Posterior vena cava (tissue), 2 donors: ENCODE measurements around the gene CIB2. TPM values are rescaled to one million over a fixed set of nuclear protein-coding genes. Genes with fewer than 3 reads are reported as not detected.

Source experiments
- DNase-seq: peaks from one replicate; pipeline ENCODE4 v3.0.0-alpha.2; 2020; ENCODE audit warnings: low spot score
- intact Hi-C, 2 donors: fragments of 100-400 bp; cut with DNase I; formaldehyde crosslinking; loops; one replicate each; pipeline versions ENCODE4 v1.14.1 to v1.14.2; 2022 to 2023
- long read RNA-seq, 2 donors: library from polyadenylated mRNA; unstranded; transcript quantifications; one replicate each; pipeline ENCODE4 v2.0.0, GENCODE V29; 2020 to 2021
- total RNA-seq, 2 donors: library from RNA; stranded (reverse); fragmentation: NEBNext Ultra II Directional; extraction: Animal tissue kit (Norgen Biotek cat#: 25700); gene quantifications; one replicate each; pipeline ENCODE4 v1.2.1, GENCODE V29; 2021
- donor health status: DM: yes; HTN: yes; CAD: no.
- donor health status: DM: yes; HTN: yes; CAD: no.

CIB2 gene
- total RNA-seq: 1 to 10 TPM; 5.1 to 6.7 TPM
- long read RNA-seq, donor 1, partial matches to known transcripts: 0 of 3 reads
- long read RNA-seq, donor 1, other reads (novel, unspliced or antisense): 2 of 3 reads
- long read RNA-seq, donor 2, partial matches to known transcripts: 1 of 1 reads
- long read RNA-seq, donor 2, other reads (novel, unspliced or antisense): 0 of 1 reads

DNA sequence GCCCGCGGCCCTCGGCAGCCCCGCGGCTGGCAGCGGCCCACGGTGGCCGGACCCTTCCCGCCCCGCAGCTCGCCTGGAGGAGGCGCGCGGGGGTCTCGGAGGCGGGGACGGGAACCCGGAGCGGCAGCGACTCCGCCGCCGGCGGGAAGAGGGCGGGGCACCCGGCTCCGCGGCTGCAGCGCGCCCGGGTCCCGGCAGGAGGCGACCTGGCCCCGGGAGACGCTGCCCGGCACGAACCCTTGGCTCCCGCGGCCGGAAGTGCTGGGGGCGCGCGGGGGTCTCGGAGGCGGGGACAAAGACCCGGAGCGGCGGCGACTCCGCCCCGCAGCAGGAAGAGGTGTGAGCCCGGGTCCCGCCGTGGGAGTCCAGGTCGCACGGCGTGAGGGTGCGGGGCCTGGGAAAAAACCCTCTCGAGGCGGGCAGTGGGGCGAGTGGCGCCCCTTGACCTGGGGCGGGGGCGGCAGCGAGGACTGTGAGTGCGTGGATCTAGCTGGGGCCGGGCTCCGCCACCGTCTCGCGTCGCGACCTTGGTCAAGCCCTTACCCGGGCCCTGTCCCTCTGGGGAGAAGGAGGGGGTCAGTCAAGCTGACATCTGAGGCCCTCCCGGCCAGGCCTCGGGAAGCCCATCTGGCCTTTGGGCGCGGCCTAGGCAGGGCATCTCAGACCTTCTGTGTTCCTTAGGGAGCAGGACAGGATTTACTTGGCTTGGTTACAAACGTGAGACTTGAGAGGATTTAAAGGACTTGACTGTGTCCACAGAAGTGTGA, at the start of gene CIB2:
Gene CIB2, minus strand, starts transcription at position 151 of the 767 bp plus-strand sequence. CDS start 230 bp downstream, outside the sequence.
- intact Hi-C loops: loop anchor here (5.0 kb wide), 2 partner anchors 61 to 111 kb away; no protein-coding TSS in a partner anchor
- DNase-seq: peak; percentile 89

DNA sequence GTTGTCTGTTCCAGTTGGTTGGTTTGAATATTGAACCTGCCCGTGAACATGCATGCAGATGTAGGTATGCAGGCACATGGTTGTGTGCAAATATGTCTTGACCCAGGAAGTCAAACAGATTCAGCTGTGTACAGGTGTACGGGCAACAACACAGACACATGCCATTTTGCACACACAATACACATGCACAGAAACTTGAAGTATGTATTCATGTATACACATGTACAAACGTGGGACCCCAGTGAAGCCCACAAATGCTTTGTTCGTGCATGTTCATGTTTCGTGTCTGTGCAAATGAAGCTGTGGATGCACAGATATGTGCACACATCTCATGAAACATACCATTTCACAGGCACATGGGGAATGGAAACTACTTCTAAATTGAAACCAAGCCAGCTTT, 48.7 kb upstream of the CIB2 start:
- intact Hi-C loops: loop anchor here in 1 of 2 donors (5.0 kb wide), 1 partner anchor 62 kb away; no protein-coding TSS in a partner anchor

DNA sequence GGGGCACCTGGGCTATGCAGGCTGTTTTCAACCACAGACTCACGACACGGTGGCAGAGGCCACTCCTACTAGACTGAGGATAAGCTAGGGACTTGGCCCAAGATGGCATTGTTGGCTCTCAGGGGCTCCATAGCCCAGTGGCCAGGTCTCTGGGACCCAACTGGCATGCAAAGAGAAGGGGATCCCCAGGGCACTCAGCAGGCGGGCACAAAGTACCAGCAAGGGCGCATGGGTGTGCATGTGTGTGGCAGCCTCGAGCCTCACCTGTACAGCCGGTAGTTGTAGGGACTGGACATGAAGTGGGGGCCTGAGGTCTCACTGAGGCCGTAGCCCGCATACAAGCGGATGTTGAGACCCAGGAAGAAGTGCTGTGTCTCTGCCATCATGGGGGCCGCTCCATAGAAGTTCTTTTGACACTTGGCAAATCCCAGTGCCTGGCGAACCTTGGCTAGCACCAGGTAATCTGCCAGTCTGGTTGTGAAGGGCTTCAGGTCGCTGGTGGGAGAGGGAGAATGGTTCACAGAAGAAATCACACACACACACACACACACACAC, 48.1 kb upstream of the CIB2 start:
- intact Hi-C loops: loop anchor here in 1 of 2 donors (5.0 kb wide), 1 partner anchor 63 kb away; no protein-coding TSS in a partner anchor
- DNase-seq: no peak

More for the DNA sequence above, 48.7 kb upstream of the CIB2 start:
- DNase-seq: no peak

DNA sequence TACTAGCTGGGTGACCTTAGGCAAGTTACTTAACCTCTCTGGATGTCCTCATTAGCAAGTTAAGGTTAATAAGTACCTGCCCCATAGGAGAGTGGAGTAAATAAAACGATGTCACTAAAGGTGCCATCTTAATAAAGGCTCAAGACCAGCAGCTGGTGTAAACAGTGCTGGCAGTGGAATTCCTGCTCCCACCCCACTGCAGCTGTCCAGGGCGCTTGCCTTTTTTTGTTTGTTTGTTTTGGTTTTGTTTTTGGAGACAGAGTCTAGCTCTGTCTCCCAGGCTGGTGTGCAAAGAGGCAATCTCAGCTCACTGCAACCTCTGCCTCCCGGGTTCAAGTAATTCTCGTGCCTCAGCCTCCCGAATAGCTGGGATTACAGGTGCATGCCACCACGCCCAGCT, 46.8 kb upstream of the CIB2 start:
- intact Hi-C loops: loop anchor here in 1 of 2 donors (5.0 kb wide), 1 partner anchor 64 kb away; no protein-coding TSS in a partner anchor
- no peak for DNase-seq

DNA sequence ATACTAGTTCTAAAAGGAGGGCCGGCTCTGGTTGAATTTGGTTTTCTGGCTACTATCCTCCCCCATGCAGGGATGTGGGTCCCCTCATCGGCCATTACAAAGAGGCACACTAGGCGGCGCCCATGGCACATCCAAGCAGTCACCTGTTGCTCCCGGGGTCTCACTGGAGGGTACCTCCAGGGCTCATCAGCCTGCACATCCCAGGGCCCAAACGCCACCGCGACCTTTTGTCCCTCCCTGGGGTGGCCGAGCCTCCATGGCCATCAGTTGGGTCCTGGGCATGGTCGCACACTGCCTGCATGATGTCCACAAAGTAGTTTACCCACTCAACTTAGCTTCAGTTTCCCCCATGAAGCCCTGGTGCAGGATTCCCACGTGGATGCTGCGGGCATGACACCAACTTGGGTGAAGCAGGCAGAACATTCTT, 46.2 kb upstream of the CIB2 start:
- no peak for DNase-seq
- intact Hi-C loops: loop anchor here in 1 of 2 donors (5.0 kb wide), 1 partner anchor 65 kb away; no protein-coding TSS in a partner anchor

DNA sequence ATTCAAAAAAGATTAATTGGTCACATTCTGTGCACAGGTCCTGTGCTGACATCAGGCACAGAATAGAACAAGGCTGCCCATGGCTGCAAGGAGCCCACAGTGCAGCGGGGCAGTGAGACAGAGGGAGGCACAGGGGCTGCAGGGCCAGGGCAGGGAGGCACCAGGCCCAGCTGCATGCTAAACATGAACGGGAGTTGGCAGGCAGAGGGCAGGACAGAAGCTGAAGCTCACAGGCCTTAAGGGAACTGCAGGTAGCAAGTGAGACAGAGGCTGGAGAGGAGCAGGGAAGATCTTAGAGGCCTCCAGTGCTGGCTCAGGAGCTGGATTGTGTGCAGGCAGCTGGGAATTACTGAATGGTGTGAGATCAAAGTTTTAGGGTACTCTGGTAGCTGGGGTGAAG, 44.1 kb upstream of the CIB2 start:
- intact Hi-C loops: loop anchor here in 1 of 2 donors (5.0 kb wide), 1 partner anchor 67 kb away; no protein-coding TSS in a partner anchor

DNA sequence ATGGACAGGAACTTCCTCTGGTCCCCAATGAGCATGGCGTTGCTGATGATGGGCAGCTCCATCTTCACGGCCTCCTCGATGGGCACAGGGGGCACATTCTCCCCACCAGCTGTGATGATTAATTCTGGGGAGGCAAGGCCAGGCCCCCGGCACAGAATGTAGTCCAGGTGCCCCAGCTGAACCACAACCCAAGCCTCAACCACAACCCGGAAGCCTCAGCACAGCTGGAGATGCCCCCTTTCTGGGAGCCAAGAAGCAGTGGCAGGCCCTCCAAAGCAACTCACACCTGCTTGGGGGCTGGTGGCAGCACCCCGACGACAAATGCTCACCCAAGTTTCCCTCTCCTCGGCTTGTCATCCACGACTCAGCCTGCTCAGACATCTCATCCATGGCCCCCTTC, 43.2 kb upstream of the CIB2 start:
- intact Hi-C loops: no loop called here
- no peak for DNase-seq

More for the DNA sequence above, 44.1 kb upstream of the CIB2 start:
- no peak for DNase-seq

DNA sequence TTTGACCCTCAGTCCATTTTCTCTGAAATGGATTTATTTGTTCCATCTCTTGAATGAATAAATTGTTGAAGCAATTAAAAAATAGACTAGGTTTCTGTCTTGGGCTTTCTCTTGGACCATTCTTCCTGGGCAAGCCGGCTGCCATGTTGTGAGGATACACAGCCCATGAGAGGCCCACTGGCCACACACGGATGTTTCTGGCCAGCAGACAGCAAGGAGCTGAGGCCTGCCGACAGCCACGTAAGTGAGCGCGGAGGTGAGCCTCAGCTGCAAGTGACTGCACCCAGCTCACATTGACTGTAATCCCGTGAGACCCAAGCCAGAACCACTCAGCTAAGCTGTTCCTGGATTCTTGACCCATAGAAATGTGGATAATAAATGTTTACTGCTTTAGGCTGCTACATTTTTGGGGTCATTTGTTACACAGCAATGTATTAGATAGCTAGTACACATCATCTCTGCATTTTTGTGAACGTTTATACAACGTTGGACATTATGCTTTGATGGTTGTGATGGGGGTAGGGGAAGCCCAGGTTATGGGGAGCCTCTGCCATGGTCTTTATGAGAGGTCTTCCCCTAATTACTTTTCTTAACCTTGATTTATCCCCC, 40.7 kb upstream of the CIB2 start:
- intact Hi-C loops: no loop called here
- DNase-seq: no peak

DNA sequence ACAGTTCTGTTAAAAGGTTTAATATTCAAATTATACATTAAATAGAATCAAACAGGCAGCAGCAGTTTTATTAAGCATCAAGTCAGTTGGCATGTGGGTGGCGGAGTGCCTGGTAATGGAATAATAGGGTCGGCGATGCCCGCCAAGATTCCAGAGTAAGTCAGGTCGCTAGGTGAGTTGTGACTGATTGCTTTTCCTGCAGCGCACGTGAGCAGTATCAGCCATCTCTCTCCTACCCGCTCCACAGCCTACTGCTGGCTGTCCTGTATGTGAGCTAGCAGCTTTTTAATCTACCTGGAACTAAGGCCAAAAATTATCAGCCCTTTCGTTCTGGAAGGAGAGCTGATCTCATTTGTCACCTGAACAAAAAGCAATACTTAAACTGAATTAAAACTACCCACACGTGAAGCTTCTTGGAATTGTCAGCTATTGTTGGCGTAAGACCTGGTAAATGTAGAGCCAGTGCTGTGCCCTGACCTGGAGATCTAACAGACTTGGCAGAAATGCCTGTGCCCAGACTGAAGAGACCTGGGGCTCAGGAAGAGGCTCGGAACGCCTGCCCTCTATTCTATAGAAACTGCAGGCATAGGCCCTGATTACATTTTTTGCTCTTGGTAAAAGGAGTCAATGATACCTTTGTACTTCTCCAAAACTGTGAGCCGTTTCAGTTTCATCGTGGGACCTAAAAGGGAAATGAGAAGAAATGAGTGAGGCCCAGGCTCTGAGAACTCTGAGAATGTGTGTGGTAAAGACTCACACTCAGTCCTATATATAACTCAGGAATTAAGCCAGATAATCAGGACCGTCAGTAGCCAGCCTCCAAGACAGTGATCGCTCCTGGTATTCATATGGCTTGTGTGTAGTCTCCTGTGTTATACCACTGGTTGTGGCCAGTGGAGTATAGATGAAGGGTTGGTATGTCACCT, 39.9 kb upstream of the CIB2 start:
- intact Hi-C loops: no loop called here
- DNase-seq: peak; percentile 8

DNA sequence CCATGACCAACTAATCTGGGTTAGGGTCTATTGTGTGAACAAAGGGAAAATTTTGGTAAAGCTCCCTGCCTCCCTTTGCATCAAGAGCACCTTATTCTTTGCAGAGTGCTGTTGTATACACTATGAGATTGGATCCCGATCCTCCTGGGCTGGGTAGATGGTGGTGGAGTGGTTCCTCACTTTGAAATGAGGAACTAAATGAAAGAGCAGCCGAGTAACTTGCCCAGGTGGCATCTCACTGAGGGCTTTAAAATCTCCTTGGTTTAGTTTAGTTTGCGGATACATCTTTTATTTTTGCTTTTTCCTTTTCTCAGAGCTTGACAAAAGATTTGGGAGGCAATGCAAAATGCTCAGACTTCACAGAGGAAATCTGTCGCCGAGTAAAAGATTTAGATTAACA, 37.4 kb upstream of the CIB2 start:
- DNase-seq: no peak

DNA sequence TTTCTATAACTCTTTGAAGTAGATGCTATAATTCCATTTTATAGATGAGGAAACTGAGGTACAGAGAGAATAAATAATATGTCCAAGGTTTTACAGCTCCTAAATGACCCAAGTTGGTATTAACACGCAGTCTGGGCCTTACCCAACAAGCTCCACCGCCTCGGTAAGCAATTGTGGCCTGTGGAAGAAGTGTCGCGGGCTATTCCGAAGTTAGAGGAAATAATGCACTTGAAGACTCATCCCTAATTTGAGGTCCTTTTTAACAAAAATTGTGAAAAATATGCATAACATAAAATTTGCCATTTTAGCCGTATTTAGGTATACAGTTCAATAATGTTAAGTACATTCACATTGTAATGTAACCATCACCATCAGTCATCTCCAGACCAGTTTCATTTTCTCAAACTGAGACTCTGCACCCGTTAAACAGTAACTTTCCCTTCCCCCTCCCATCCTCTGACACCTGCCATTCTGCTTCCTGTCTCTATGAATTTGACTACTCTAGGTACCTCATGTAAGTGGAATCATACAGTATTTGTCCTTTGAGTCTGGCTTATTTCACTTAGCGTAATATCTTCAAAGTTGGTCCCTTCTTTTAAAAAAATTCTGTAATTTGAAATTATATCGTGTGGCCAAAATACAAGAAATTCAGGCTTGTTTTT, 36.1 kb upstream of the CIB2 start:
- DNase-seq: peak; percentile 19
- intact Hi-C loops: no loop called here

More for the DNA sequence above, 37.4 kb upstream of the CIB2 start:
- intact Hi-C loops: no loop called here

DNA sequence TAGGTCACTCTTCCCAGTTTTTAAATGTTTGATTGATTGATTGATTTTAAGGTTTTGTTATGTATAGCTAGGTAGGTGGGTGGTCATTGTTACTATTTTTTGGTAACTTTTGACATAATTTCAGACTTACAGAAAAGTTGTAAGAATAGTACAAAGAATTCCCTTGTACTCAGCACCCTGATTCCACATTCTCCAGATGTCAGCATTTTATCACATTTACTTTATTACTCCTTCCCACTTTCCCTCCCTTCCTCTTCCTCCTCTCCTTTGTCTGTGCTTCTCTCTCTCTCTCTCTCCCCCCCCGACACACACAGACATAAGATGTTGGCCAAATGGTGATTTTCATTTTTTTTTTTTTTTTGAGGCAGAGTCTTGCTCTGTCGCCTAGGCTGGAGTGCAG, 32.8 kb upstream of the CIB2 start:
- intact Hi-C loops: no loop called here
- no peak for DNase-seq

DNA sequence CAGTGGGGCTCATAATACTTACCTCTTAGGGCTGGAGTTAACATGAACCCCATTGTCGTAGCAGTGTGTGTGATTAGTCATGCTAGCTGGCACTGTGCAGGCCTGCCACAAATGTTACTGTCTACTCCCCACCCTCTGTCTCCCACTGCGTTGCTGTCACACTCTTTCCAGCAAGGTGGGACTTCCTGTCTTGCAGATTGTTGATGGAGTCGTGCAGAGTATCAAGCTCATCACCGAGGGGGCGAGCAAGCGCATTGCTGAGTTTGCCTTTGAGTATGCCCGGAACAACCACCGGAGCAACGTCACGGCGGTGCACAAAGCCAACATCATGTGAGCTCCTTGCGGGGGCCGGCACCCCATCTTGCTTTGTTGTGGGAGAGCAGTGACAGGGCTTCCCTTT, 30.8 kb upstream of the CIB2 start:
- no peak for DNase-seq
- intact Hi-C loops: no loop called here

DNA sequence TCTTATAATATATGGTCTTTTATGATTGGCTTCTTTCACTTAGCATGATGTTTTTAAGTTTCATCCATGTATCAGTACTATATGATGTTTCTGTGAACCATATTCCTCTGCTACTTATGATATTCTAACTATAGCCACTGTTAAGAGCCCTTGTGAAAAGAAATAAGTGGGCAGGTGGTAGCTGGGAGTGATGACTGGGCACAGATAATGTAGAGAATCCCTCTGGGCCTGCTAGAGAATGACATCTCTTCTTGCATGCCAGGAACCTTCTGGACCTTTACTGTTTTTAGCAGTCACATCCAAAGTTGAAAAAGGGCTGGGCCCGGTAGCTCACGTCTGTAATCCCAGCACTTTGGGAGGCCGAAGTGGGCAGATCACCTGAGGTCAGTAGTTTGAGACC, 28.1 kb upstream of the CIB2 start:
- DNase-seq: no peak
- intact Hi-C loops: no loop called here

DNA sequence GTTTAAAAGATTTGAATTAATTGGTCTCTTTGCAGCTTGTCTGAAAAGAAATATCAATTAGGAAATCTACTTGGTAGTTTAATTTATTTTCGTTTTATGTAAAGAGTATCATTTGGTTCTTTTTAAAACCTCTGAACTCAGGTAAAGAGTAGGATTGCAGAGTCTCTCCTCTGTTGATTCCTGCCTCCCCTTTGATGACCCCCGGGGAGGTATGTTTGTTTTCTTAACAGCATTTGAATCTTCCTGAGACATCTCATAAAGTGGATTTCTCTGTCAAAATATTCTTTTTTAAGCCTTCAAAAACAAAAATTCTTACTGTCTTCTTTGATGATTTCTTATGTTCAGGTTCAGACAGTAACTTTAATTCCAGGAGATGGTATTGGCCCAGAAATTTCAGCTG, 26.0 kb upstream of the CIB2 start:
- DNase-seq: no peak
- intact Hi-C loops: no loop called here

DNA sequence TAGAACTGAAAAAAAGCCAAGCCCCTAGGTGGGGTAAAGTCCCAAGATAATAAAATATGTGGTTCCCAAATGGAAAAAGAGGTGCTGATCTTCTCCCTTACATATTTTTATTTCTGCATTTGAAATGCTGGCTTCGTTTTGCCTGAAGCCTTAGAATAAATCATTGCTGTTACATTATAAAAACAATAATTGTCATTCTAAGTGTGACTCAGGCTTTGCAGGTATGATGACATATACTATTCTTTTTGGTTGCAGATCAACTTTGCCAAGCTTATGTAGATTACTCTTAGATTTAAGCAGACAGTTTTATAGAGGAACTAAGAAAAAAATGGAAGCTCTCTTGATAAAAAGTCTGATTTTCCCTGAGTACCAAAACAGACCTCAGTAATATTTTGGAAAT, 25.4 kb upstream of the CIB2 start:
- intact Hi-C loops: no loop called here
- DNase-seq: no peak

DNA sequence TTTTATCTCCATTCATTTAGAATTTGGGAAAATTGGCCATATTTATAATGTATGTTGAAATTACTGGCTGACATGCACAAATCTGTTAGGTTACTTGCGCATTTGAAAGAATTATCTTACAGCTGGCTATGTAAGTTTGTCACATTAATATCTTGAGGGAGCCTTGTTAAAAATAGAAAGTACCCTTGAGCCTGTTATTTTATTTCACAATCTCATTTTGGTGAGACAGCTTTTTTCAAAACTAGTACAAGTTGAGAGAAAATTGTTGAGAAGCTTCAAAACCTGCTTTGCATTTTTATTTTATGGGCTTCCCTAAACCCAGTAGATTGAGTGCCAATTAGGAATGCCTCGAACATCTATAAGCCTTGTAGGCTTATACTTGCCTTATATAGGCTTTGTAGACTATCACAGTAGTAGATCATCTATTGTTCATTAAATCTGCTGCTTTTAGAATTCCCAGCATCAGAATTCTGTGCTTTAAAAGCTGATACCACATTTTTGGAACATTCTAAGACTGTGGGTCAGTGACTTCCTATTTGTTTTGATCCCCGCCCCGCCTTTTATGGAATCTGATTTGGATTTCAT, 24.2 kb upstream of the CIB2 start:
- intact Hi-C loops: no loop called here
- no peak for DNase-seq

DNA sequence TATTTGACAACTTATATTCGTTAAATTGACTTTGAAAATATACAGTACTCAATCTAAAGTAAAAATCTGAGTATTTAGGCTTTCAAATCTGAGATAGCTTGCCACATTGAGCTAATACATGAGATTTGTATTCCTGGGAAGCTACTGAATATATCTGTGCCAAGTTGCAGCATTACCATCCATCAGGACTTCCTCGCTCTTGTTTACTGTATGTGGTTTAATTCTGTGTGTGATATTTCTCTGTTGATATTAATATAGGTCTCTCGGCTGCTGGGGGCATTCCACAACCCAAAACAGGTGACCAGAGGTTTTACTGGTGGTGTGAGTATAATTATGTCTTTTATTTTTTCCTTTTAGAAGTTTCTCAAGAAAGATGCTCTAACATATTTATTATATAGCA, 23.7 kb upstream of the CIB2 start:
- intact Hi-C loops: no loop called here
- DNase-seq: no peak
